Measurements from ENCODE around the gene YPEL2. TPM values are rescaled to one million over a fixed set of nuclear protein-coding genes. Genes with fewer than 3 reads are reported as not detected.
"Not testable (repeated sequence)": the region's sequence is repeated elsewhere in the genome, so short reads cannot be mapped to it uniquely, and the experiment has no call there.

Gene YPEL2
- total RNA-seq, 2 experiments from 2014 or later, result 4.4 to 4.7 TPM

DNA sequence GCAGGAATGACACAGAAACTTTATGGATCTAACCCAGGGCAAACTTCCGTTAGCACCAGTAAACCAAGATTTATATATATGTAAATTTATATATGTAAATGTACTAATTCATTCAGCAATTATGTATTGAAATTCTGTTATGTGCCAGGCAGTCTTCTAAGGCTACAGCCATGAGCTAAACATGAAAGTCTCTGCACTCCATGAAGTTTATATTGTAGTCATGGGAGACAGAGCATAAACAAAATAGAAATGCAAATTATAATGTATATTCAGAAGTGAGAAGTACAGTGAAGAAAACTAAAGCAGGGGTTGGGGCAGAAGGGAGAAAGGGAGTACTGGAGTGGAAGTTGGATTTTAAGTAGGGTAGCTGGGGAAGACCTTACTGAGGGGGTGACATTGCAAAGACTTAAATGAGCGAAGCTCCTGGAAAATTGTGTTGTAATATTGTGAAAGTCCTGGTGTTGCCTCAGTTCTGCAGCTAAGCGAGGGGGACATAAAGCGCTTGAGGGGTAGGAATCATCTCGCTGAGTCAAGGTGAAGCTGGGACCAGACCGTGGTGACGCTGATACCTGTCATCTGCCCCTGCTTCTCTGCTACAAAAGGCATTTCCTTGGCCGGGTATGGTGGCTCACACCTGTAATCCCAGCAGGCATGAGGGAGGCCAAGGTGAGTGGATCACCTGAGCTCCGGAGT lies 64.8 kb downstream of the YPEL2 start:
- no peak overlapping the region for H3K27ac Mint-ChIP-seq
- no peak for DNase-seq
- H3K4me3 Mint-ChIP-seq, result no peak overlapping the region
- H3K27me3 Mint-ChIP-seq, result no peaks in the 10 kb centered on the region
- peaks cover 12% of the 10 kb centered on the region for H3K4me1 Mint-ChIP-seq
- peaks cover 7% of the 10 kb centered on the region for H3K36me3 Mint-ChIP-seq
- no peaks in the 10 kb centered on the region for H3K9me3 Mint-ChIP-seq

DNA sequence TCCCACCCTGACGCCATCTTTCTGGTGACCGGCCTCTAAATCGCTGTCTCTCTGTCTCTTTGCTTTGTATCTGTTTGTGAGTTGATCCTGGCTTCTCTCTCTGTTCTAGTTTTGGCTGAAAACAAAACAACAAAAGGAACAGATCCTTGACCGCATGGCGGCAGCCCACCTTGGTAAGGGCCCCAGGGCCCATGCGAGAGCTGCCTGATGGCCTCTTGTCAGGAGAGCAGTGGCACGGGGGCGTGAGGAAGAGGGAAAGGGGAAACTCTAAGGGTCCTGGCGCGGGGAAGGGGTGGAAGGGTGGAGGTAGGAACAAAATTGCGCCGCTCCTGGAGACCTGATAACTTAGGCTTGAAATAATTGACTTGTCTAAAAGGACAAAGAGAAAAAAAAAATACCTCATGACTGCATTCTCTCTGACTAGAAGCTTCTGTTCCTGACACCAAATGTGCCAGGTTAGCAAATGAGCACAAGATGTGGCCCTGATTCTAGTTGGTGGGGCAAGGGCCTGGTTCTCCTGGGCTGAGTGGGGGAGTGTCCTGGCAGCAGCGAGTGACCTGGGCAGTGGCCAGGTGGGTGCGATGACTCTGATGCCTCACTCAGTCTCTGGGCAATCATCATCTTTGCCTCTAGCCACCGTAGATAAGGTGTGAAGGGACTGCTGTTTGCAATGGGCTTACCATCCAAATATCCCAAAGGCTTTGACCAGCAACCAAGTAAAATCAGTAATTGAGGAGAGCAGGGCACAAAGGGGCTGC lies 66.0 kb downstream of the YPEL2 start:
- no peak overlapping the region for H3K4me3 Mint-ChIP-seq

DNA sequence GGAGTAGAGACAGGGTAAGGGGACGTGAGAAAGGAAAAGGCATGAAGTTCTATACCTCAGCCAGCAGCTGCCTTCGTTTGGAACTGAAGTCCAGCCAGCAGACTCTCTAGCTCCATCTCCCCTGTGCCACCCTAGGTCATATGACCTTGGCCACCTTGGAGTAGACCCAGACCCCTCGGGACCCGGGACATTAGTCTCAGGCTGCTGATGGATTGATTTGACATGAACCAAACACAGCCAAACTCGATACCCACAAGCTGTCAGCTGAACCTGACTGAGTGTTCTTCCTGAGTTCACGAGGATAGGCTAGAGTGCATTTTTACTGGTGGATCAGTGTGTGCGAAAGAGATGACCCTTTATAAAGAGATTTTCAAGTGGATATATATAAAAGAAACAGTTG lies 68.5 kb downstream of the YPEL2 start:
- Mint-ChIP-seq H3K4me1 (peaks cover 7% of the 10 kb centered on the region), H3K27me3 (no peaks in the 10 kb centered on the region), H3K36me3 (peaks cover 6% of the 10 kb centered on the region), H3K9me3 (no peaks in the 10 kb centered on the region), H3K27ac (no peak overlapping the region), H3K4me3 (no peak overlapping the region)
- no peak for DNase-seq

More for the DNA sequence above, 66.0 kb downstream of the YPEL2 start:
- H3K4me1 Mint-ChIP-seq, result peaks cover 8% of the 10 kb centered on the region
- no peak for DNase-seq
- H3K36me3 Mint-ChIP-seq, result peaks cover 7% of the 10 kb centered on the region
- no peaks in the 10 kb centered on the region for H3K27me3 Mint-ChIP-seq
- no peak overlapping the region for H3K27ac Mint-ChIP-seq
- H3K9me3 Mint-ChIP-seq, result no peaks in the 10 kb centered on the region

DNA sequence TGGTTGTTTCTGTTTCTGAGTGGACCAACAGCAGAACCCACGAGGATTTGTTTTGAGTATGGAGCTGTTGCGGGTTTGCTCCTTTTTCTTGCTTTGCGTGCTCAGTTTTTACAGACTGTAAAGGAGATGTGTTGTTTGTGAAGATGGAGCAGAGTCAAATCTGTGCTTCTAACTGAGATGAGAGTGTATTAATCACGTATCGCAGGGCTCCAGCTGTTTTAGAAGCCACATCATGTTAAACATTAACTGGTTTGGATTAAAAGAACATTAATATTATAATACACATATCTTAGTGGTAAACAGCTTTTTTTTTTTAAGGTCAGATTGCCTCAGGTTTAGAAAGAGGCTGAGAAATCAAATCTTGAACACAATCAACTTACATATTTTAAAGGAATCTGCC lies 69.4 kb downstream of the YPEL2 start:
- no peak overlapping the region for H3K27ac Mint-ChIP-seq

DNA sequence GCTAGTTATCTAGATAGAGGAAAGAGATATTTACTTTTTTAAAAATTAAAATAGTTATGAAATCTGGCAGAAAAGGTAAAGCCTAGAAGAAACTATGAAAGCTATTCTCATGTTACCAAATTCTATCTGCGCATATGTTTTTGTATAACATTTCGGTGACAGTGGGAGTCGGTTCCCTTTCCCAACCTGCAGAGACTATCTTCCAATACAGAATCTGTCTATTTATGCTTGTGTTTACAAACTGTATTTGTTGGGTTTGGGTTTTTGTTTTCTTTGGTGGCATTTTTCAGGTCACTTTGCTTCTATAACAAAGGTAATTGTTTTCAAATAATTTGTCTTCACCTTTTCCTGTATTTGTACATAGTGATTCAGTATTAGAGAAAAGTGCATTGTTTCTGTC lies 69.8 kb downstream of the YPEL2 start:
- Mint-ChIP-seq H3K36me3 (peaks cover 6% of the 10 kb centered on the region), H3K4me1 (peaks cover 7% of the 10 kb centered on the region), H3K27me3 (no peaks in the 10 kb centered on the region)

More for the DNA sequence above, 69.4 kb downstream of the YPEL2 start:
- H3K4me3 Mint-ChIP-seq, result no peak overlapping the region
- no peaks in the 10 kb centered on the region for H3K27me3 Mint-ChIP-seq
- H3K4me1 Mint-ChIP-seq, result peaks cover 7% of the 10 kb centered on the region
- DNase-seq, result no peak
- H3K9me3 Mint-ChIP-seq, result no peaks in the 10 kb centered on the region
- H3K36me3 Mint-ChIP-seq, result peaks cover 6% of the 10 kb centered on the region

DNA sequence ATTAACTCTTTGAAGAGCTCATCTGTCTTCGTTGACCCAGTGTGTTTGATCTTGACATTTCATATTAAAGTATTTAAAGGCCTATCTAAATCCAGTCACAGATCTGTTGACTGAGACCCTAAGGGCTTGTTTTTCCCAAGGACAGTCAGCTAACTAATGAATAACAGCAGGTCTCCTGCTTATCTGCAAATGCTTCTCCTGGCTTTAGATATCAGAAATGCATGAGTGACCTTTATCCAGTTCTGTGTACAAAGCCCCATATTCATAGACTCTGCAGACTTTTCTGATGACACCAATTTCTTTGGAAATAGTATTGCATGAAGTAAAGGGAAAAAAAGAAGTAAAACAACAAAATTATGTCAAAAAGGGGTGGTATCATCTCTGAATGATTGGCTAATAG lies 70.3 kb downstream of the YPEL2 start:
- Mint-ChIP-seq H3K36me3 (peaks cover 6% of the 10 kb centered on the region), H3K4me3 (no peak overlapping the region)

More for the DNA sequence above, 69.8 kb downstream of the YPEL2 start:
- no peaks in the 10 kb centered on the region for H3K9me3 Mint-ChIP-seq
- no peak overlapping the region for H3K27ac Mint-ChIP-seq
- DNase-seq, result no peak
- no peak overlapping the region for H3K4me3 Mint-ChIP-seq

DNA sequence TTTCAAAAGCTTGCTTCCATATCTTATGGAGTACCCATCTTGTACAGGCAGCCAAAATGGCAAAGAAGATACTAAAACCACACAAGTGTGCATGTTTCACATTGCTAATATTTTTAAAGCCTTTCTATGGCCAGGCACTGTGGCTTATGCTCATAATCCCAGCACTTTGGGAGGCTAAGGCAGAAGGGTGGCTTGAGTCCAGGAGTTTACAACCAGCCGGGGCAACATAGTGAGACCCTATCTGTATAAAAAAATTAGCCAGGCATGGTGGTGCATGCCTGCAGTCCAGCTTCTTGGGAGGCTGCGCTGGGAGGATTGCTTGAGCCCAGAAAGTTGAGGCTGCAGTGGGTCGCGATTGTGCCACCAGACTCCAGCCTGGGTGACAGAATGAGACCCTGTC lies 71.3 kb downstream of the YPEL2 start:
- Mint-ChIP-seq H3K9me3 (no peaks in the 10 kb centered on the region), H3K36me3 (peaks cover 6% of the 10 kb centered on the region), H3K27me3 (no peaks in the 10 kb centered on the region)

More for the DNA sequence above, 70.3 kb downstream of the YPEL2 start:
- no peak overlapping the region for H3K27ac Mint-ChIP-seq
- DNase-seq, result no peak
- no peaks in the 10 kb centered on the region for H3K27me3 Mint-ChIP-seq
- peaks cover 7% of the 10 kb centered on the region for H3K4me1 Mint-ChIP-seq
- no peaks in the 10 kb centered on the region for H3K9me3 Mint-ChIP-seq

DNA sequence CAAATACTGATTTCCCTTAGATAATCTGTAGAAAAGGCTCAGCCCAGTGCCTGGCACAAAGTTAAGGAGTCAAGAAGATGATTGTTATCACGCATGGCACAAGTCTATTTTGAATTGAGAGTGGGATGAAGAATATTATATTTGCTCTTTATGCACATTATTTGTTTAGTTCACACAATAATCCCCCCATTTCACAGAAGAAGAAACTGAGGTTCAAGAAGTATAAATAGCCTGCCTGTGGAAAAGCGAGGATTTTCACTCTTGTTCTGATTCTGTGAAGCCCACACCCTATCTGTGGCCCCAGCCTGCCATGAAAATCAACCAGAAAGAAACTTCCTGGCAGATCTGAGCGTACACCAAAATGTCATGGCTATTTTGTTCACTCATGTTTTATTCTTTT lies 73.0 kb downstream of the YPEL2 start:
- peaks cover 5% of the 10 kb centered on the region for H3K4me1 Mint-ChIP-seq
- H3K9me3 Mint-ChIP-seq, result no peaks in the 10 kb centered on the region
- peaks cover 3% of the 10 kb centered on the region for H3K36me3 Mint-ChIP-seq
- H3K27me3 Mint-ChIP-seq, result no peaks in the 10 kb centered on the region
- H3K4me3 Mint-ChIP-seq, result no peak overlapping the region
- peak overlapping the region; percentile 29 for H3K27ac Mint-ChIP-seq
- DNase-seq, result no peak

More for the DNA sequence above, 71.3 kb downstream of the YPEL2 start:
- DNase-seq, result no peak
- Mint-ChIP-seq H3K4me1 (peaks cover 7% of the 10 kb centered on the region), H3K4me3 (no peak overlapping the region), H3K27ac (no peak overlapping the region)

DNA sequence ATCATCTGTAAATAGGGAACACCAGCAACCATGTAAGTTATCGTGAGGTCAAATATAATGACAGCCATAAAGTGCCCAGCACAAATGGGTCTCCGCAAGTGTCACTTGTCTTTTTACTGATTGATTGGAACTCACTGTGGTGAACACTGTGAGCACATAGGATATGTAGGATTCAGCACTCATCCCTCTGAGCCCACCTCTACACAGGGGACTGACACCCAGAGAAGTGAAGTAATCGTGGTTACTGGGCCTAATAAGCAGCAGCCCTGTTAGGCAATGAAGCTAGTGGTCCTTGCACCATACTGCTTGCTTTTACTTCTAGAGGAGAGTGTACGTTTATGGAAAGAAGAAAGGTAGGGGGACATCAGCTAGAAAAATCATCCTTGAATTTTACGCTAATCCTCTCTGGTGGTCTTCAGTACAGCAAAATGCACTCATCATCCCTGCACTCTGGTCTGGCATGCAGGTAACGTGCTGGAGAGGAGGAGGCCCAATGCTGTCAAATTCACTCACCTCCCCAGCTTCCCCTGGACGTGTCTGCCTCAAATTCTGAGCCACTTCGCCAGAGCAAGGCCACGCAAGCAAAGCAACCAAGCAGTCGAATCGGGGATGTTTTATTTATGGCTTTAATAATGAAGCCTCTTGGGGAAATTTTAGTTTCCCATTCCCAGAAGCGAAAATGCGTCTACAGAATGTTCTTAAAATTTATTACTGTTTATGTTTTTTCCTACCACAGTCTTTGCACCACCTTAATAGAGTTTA lies 74.7 kb downstream of the YPEL2 start:
- no peaks in the 10 kb centered on the region for H3K4me1 Mint-ChIP-seq
- H3K4me3 Mint-ChIP-seq, result no peak overlapping the region
- peaks cover 2% of the 10 kb centered on the region for H3K9me3 Mint-ChIP-seq
- no peak overlapping the region for H3K27ac Mint-ChIP-seq
- H3K27me3 Mint-ChIP-seq, result no peaks in the 10 kb centered on the region
- no peak for DNase-seq
- H3K36me3 Mint-ChIP-seq, result peaks cover 3% of the 10 kb centered on the region

DNA sequence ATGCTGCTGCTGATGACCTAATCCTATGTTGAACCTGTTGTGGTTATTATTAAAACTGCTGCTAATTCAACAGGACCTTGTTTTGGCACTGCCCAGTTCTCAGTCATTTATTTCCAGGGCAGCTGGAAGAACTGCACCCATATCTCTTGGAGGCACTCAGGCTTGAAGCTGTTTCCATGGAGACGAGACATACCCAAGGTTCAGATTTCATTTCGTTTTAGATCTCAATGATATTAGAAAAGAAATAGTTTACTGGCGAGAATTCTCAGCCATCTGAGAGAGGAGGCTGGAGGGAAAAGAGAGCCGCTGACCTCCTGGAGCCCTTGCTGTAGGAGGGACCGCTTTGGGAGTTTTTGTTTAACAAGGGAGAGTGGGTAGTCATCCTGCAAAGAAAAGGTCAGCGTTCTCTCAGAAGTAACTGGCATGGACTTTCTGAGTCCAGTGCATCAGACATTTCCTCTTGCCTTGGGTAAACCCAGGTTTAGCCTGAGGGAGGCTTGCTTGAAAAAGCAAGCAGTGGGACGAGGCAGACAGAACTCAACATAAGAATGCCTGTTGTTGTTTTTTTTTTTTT lies 75.4 kb downstream of the YPEL2 start:
- H3K4me1 Mint-ChIP-seq, result no peaks in the 10 kb centered on the region
- H3K9me3 Mint-ChIP-seq, result peaks cover 2% of the 10 kb centered on the region
- no peak for DNase-seq
- H3K27ac Mint-ChIP-seq, result no peak overlapping the region
- peaks cover 3% of the 10 kb centered on the region for H3K36me3 Mint-ChIP-seq
- no peak overlapping the region for H3K4me3 Mint-ChIP-seq
- H3K27me3 Mint-ChIP-seq, result no peaks in the 10 kb centered on the region

DNA sequence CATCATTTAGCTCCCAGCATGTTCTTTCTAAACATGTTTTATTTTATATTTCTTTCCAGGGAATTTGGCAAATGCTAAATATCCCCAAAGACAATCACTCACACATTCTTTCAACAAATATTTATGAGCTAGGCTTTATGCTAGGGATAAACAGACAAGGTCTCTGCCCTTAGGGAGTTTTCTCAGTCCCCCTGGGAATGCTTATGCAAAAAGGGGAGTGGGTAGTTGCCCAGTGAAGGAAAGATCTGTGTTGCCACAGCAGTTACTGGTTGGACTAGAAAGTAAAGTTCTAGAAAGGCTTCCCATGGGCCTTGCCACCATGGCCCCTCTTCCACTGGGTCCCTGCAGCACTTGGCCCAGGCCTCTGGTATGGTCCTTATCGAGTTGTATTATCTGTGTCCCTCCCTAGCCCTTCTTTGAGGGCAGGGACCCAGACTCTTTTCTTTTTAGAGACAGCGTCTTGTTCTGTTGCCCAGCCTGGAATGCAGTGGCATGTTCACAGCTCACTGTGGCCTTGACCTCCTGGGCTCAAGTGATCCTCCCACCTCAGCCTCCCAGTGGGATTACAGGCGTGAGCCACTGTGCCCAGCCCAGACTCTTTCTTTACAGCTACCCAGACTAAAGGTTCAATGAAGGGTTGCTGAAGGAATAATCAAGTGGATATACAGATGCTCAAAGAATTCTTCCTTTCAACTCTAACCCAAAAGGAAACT lies 78.0 kb downstream of the YPEL2 start:
- Mint-ChIP-seq H3K9me3 (peaks cover 2% of the 10 kb centered on the region), H3K27me3 (no peaks in the 10 kb centered on the region), H3K27ac (no peak overlapping the region), H3K4me1 (peaks cover 12% of the 10 kb centered on the region), H3K4me3 (no peak overlapping the region), H3K36me3 (no peaks in the 10 kb centered on the region)
- DNase-seq, result no peak

DNA sequence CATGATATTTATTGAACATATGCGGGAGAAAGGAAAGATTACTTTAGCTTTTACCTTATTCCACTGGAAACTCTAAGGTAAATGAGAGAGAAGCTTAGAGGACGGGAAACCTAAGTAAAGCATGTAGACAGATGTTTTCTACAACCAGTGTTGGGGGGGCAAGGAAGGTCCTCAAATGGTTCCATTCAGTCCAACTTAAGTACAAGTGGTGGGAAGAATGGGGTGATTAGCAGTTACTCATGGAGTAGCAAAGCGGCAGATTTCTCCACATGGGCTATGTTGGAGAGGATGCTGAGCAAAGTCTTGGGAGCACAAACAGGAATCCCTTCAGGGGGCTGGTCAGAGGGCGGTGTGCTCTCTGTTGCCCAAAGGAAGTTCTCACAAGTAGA lies 78.6 kb downstream of the YPEL2 start:
- Mint-ChIP-seq H3K27me3 (no peaks in the 10 kb centered on the region), H3K27ac (no peak overlapping the region), H3K9me3 (peaks cover 2% of the 10 kb centered on the region), H3K4me1 (peaks cover 14% of the 10 kb centered on the region), H3K36me3 (no peaks in the 10 kb centered on the region), H3K4me3 (no peak overlapping the region)
- DNase-seq, result no peak

DNA sequence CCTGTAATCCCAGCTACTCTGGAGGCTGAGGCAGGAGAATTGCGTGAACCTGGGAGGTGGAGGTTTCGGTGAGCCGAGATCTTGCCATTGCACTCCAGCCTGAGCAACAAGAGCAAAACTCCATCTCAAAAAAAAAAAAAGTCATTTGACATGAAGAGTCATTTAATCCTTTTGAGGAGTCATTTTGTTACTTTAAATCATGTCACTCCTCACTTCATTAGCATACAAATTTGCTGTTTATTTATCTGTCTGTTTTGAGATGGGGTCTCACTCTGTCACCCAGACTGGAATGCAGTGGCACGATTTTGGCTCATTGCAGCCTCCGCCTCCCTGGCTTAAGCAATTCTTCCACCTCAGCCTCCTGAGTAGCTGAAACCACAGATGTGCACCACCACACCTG lies 81.0 kb downstream of the YPEL2 start:
- DNase-seq, H3K27ac Mint-ChIP-seq, H3K9me3 Mint-ChIP-seq, H3K4me3 Mint-ChIP-seq, H3K36me3 Mint-ChIP-seq, H3K27me3 Mint-ChIP-seq: not testable (repeated sequence)
- H3K4me1 Mint-ChIP-seq, result peaks cover 30% of the 10 kb centered on the region

DNA sequence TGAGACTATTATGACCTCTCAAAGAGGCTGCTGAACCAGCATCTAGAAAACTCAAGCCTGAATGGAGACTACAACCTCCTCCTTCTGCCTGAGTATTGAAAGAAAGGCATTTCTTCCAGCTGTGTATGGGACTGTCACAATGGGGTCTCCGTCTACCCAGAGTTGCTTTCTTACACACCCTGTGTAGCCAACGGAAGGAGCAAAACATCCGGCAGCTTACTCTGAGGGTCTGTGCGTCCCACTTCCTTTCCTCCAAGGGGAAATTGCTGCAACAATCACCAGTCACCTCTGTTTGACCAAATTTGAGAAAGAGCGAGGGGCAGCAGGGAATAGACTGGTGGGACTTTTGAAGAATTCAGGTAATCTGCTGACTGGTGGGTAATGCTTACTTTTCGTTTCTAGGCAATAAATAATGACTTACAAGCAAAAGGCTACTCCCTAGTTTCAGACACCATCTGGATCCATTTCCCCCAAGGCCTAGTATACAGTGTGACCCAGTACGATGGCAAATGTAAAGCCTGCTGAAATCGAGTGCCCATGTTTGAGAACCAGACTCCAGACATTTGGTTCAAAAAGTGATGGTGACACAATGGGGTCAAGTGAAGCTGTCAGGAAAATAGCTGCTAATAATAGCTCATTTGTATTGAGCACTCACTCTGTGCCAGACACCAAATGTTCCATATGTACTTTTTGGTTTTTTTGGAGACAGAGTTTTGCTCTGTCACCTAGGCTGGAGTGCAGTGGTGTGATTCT lies 81.7 kb downstream of the YPEL2 start:
- DNase-seq, result no peak
- Mint-ChIP-seq H3K27ac (peak overlapping the region; percentile 54), H3K9me3 (peaks cover 2% of the 10 kb centered on the region), H3K4me1 (peaks cover 30% of the 10 kb centered on the region), H3K27me3 (no peaks in the 10 kb centered on the region), H3K4me3 (peak overlapping the region; percentile 1), H3K36me3 (no peaks in the 10 kb centered on the region)

All from activated naive CD8-positive, alpha-beta T cell treated with anti-CD3 and anti-CD28 coated beads for 36 hours (primary cell).